Putamen (tissue), 1 donor: ENCODE measurements around the gene NOC2L.
"Not testable (repeated sequence)": the region's sequence is repeated elsewhere in the genome, so short reads cannot be mapped to it uniquely, and the experiment has no call there.

Experiments
- DNase-seq: peaks from one replicate; pipeline ENCODE4 v3.0.0-alpha.2; 2016; ENCODE audit warnings: low spot score

The NOC2L gene

GRCh38 chr1:903305-903704 lies 55.8 kb downstream of the NOC2L start:
- DNase-seq: no peak

GRCh38 chr1:902802-903201 lies 56.3 kb downstream of the NOC2L start:
- no peak for DNase-seq

DNA sequence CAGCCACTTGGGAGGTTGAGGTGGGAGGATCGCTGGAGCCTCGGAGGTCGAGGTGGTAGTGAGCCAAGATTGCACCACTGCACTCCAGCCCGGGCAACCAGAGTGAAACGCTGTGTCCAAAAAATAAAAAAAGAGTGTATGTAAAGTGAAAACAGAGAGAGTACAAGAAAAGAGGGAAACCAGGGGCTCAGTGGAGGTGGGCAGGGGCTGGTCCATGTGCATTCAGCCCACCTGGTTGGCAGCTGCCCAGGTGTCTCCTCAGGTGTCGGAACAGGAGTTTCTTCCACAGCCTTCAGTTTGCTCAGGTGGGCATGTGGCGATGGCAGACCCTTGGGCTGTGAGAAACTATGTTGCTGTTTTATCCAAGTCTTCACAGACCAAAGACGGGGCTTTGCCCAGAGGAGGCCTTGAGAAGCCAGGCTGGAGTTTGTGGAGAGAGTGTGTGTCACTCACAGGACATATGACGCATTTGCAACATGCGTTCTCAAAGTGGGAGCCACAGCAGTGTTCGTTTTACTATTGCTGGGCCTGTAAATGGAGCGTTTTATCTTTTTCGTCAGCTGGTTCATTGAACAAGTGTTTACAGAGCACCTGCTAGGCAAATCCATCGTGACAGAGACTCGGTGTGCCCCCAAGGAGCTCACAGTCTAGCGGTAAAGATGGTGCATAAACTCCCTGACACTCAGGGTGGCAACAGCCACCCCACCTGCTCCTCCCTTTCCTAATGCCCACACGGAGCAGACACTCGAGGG lies 57.8 kb downstream of the NOC2L start:
- DNase-seq: no peak

DNA sequence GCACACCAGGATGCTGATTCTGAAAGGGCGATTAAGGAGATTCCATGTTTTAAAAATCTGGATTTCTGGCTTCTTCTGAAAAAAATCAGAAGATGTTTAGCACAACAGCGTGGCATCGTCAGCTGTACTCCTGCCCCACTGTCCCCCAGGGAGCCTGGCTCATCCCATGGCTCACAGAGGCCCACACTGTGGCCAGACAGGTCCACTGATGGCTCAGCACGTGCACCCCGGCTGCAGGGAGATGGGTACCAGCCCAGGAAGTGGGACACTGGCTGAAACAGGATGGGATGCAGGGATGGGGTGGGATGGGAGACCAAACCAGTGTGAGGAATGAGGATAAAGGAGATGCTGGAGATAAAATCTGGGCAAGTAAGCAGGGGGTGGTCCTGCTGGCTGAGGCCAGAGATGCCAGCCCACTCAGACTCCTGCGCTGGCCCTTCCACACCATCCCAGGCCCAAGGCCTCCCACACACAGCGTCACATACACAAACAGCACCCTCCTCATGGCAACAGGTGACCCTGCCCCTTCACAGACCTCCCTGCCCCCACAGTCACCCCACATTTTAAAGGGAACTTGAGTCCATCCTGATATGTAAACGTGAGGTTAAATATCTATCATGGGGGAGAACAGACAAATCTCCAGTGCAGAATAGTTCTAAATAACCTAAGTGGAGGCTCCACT lies 59.3 kb downstream of the NOC2L start:
- no peak for DNase-seq

- not testable (repeated sequence) for DNase-seq
Measured at GRCh38 chr1:897951-898350, 61.1 kb downstream of the NOC2L start.

DNA sequence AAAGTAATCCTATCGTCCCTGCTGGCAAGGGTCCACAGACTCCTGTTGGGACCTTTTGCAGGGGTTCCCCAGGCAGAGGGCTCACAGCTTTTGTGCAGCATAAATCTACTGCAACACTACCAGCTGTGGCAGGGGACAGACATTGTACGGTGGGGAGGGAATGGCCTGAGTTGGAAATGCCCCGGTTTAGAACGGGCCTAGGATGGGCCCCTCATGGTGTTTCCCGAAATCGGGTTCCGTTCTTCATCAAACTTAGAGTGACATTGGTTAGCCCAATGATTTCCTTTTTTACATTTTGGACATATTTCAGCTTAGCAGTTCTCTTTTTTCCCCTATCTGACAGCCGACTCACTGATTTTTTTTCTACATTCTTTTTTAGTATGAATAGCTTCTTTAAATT lies 61.8 kb downstream of the NOC2L start:
- no peak for DNase-seq
